ENCODE results near the gene TFDP1. TPM values are rescaled to one million over a fixed set of nuclear protein-coding genes. Genes with fewer than 3 reads are reported as not detected.
"Not testable (repeated sequence)": the region's sequence is repeated elsewhere in the genome, so short reads cannot be mapped to it uniquely, and the experiment has no call there.

Gene TFDP1
- polyA plus RNA-seq, 4 donors: 24.3 to 64.9 (median 51.2) TPM

GRCh38 chr13:113592571-113592970, 8.0 kb downstream of the TFDP1 start:
- Histone ChIP-seq H3K27ac (ENCODE audit: low read depth in 1 of 3, low read length in 2 of 3) (no peak overlapping the region), H3K4me3 (ENCODE audit: low read depth in 1 of 3, low read length in 3 of 3) (no peak overlapping the region), H3K9me3 (ENCODE audit: control insufficient read depth in 2 of 2, insufficient read depth in 1 of 2, low read depth in 1 of 2, low read length in 1 of 2) (peaks cover 0 to 17% of the 10 kb centered on the region in 2 donors), H3K36me3 (ENCODE audit: control insufficient read depth in 3 of 3, insufficient read depth in 2 of 3, low read depth in 1 of 3, low read length in 3 of 3) (peaks cover 2 to 63% (median 6%) of the 10 kb centered on the region in 3 donors), H3K27me3 (ENCODE audit: control insufficient read depth in 3 of 3, insufficient read depth in 3 of 3, low read length in 3 of 3) (no peaks in the 10 kb centered on the region), H3K4me1 (ENCODE audit: control insufficient read depth in 3 of 3, insufficient read depth in 2 of 3, low read depth in 1 of 3, low read length in 2 of 3) (no peaks in the 10 kb centered on the region)
- FAIRE-seq (no peak), DNase-seq (no peak)
- WGBS, 3 donors: 94 to 95% (median 95%) methylated on average over 5 of the region's 5 CpGs

- peaks cover 2 to 63% (median 4%) of the 10 kb centered on the region in 3 donors for H3K36me3 ChIP-seq (ENCODE audit: control insufficient read depth in 3 of 3, insufficient read depth in 2 of 3, low read depth in 1 of 3, low read length in 3 of 3)
- not testable (repeated sequence) for H3K27ac ChIP-seq (ENCODE audit: low read depth in 1 of 3, low read length in 2 of 3); DNase-seq; H3K4me3 ChIP-seq (ENCODE audit: low read depth in 1 of 3, low read length in 3 of 3); FAIRE-seq; H3K27me3 ChIP-seq (ENCODE audit: control insufficient read depth in 3 of 3, insufficient read depth in 3 of 3, low read length in 3 of 3); H3K4me1 ChIP-seq (ENCODE audit: control insufficient read depth in 3 of 3, insufficient read depth in 2 of 3, low read depth in 1 of 3, low read length in 2 of 3)
- 74 to 93% (median 80%) methylated on average over 18 to 21 of the region's 21 CpGs for WGBS, 3 donors
- H3K9me3 ChIP-seq (ENCODE audit: control insufficient read depth in 2 of 2, insufficient read depth in 1 of 2, low read depth in 1 of 2, low read length in 1 of 2): peaks cover 0 to 30% of the 10 kb centered on the region in 2 donors
Measured at GRCh38 chr13:113594066-113594821, 9.7 kb downstream of the TFDP1 start.

GRCh38 chr13:113595131-113595530, 10.6 kb downstream of the TFDP1 start:
- H3K4me1 ChIP-seq (ENCODE audit: control insufficient read depth in 3 of 3, insufficient read depth in 2 of 3, low read depth in 1 of 3, low read length in 2 of 3): no peaks in the 10 kb centered on the region
- H3K27ac ChIP-seq (ENCODE audit: low read depth in 1 of 3, low read length in 2 of 3): no peak overlapping the region
- no peak for DNase-seq
- FAIRE-seq: no peak
- 92 to 95% (median 94%) methylated on average over 8 of the region's 8 CpGs for WGBS, 3 donors
- H3K9me3 ChIP-seq (ENCODE audit: control insufficient read depth in 2 of 2, insufficient read depth in 1 of 2, low read depth in 1 of 2, low read length in 1 of 2): peaks cover 0 to 39% of the 10 kb centered on the region in 2 donors
- H3K27me3 ChIP-seq (ENCODE audit: control insufficient read depth in 3 of 3, insufficient read depth in 3 of 3, low read length in 3 of 3): no peaks in the 10 kb centered on the region
- H3K36me3 ChIP-seq (ENCODE audit: control insufficient read depth in 3 of 3, insufficient read depth in 2 of 3, low read depth in 1 of 3, low read length in 3 of 3): peaks cover 2 to 63% (median 2%) of the 10 kb centered on the region in 3 donors
- no peak overlapping the region for H3K4me3 ChIP-seq (ENCODE audit: low read depth in 1 of 3, low read length in 3 of 3)

GRCh38 chr13:113596321-113597200, 12.0 kb downstream of the TFDP1 start:
- peaks cover 0 to 46% of the 10 kb centered on the region in 2 donors for H3K9me3 ChIP-seq (ENCODE audit: control insufficient read depth in 2 of 2, insufficient read depth in 1 of 2, low read depth in 1 of 2, low read length in 1 of 2)
- no peak for FAIRE-seq
- H3K36me3 ChIP-seq (ENCODE audit: control insufficient read depth in 3 of 3, insufficient read depth in 2 of 3, low read depth in 1 of 3, low read length in 3 of 3): peaks cover 0 to 73% (median 2%) of the 10 kb centered on the region in 3 donors

DNA sequence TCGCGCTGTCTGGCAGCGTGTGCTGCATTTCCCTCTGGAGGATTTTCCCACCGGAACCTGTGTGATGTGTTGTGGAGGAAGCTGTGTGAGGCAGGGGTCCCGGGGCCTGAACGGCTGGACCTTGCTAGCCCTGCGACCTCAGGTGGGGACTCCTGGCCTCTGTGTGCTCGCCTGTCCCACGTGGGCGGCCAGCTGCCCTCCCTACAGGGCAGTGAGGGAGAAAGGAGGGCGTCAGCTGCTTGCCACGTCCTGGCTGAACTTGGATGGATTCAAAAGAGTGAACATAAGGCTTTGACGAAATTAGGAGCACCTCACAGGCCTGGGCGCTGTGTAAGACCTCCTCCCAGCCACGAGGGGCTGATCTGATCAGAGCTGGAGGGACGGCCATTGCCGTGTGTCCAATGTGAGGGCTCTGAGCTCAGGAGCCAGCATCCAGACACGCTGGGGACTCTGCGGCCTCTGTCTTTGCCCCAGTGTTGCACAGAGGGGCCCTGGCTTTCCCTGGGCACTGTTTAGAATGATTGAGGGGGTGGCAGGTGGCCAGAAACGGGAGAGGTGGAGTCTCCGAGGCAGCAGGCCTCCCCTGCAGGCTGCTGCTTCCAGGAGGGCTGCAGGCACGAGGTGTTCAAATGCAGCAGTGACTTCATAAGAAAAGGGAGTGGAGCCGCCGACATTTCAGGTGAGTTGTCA, 13.0 kb downstream of the TFDP1 start:
- Histone ChIP-seq H3K4me3 (ENCODE audit: low read depth in 1 of 3, low read length in 3 of 3) (no peak overlapping the region), H3K9me3 (ENCODE audit: control insufficient read depth in 2 of 2, insufficient read depth in 1 of 2, low read depth in 1 of 2, low read length in 1 of 2) (peaks cover 0 to 43% of the 10 kb centered on the region in 2 donors), H3K27ac (ENCODE audit: low read depth in 1 of 3, low read length in 2 of 3) (no peak overlapping the region), H3K4me1 (ENCODE audit: control insufficient read depth in 3 of 3, insufficient read depth in 2 of 3, low read depth in 1 of 3, low read length in 2 of 3) (no peaks in the 10 kb centered on the region), H3K36me3 (ENCODE audit: control insufficient read depth in 3 of 3, insufficient read depth in 2 of 3, low read depth in 1 of 3, low read length in 3 of 3) (peaks cover 0 to 73% (median 2%) of the 10 kb centered on the region in 3 donors), H3K27me3 (ENCODE audit: control insufficient read depth in 3 of 3, insufficient read depth in 3 of 3, low read length in 3 of 3) (no peaks in the 10 kb centered on the region)
- no peak for FAIRE-seq
- DNase-seq: no peak
- WGBS, 3 donors: 94 to 96% (median 95%) methylated on average over 24 of the region's 24 CpGs

More at GRCh38 chr13:113596321-113597200, 12.0 kb downstream of the TFDP1 start:
- WGBS, 3 donors: 93 to 97% (median 96%) methylated on average over 27 of the region's 27 CpGs
- no peaks in the 10 kb centered on the region for H3K27me3 ChIP-seq (ENCODE audit: control insufficient read depth in 3 of 3, insufficient read depth in 3 of 3, low read length in 3 of 3)
- H3K27ac ChIP-seq (ENCODE audit: low read depth in 1 of 3, low read length in 2 of 3): no peak overlapping the region
- no peak overlapping the region for H3K4me3 ChIP-seq (ENCODE audit: low read depth in 1 of 3, low read length in 3 of 3)
- H3K4me1 ChIP-seq (ENCODE audit: control insufficient read depth in 3 of 3, insufficient read depth in 2 of 3, low read depth in 1 of 3, low read length in 2 of 3): no peaks in the 10 kb centered on the region
- no peak for DNase-seq

- Histone ChIP-seq H3K4me3 (ENCODE audit: low read depth in 1 of 3, low read length in 3 of 3) (no peak overlapping the region), H3K36me3 (ENCODE audit: control insufficient read depth in 3 of 3, insufficient read depth in 2 of 3, low read depth in 1 of 3, low read length in 3 of 3) (peaks cover 0 to 73% (median 2%) of the 10 kb centered on the region in 3 donors), H3K27ac (ENCODE audit: low read depth in 1 of 3, low read length in 2 of 3) (no peak overlapping the region), H3K27me3 (ENCODE audit: control insufficient read depth in 3 of 3, insufficient read depth in 3 of 3, low read length in 3 of 3) (no peaks in the 10 kb centered on the region), H3K4me1 (ENCODE audit: control insufficient read depth in 3 of 3, insufficient read depth in 2 of 3, low read depth in 1 of 3, low read length in 2 of 3) (no peaks in the 10 kb centered on the region), H3K9me3 (ENCODE audit: control insufficient read depth in 2 of 2, insufficient read depth in 1 of 2, low read depth in 1 of 2, low read length in 1 of 2) (peaks cover 0 to 40% of the 10 kb centered on the region in 2 donors)
- DNase-seq (no peak), FAIRE-seq (no peak)
- 83 to 96% (median 93%) methylated on average over 5 of the region's 5 CpGs for WGBS, 3 donors
Measured at GRCh38 chr13:113598081-113598410, 13.5 kb downstream of the TFDP1 start.

- Histone ChIP-seq H3K4me3 (ENCODE audit: low read depth in 1 of 3, low read length in 3 of 3) (no peak overlapping the region), H3K27ac (ENCODE audit: low read depth in 1 of 3, low read length in 2 of 3) (no peak overlapping the region), H3K4me1 (ENCODE audit: control insufficient read depth in 3 of 3, insufficient read depth in 2 of 3, low read depth in 1 of 3, low read length in 2 of 3) (no peaks in the 10 kb centered on the region), H3K36me3 (ENCODE audit: control insufficient read depth in 3 of 3, insufficient read depth in 2 of 3, low read depth in 1 of 3, low read length in 3 of 3) (peaks cover 0 to 75% (median 2%) of the 10 kb centered on the region in 3 donors), H3K27me3 (ENCODE audit: control insufficient read depth in 3 of 3, insufficient read depth in 3 of 3, low read length in 3 of 3) (no peaks in the 10 kb centered on the region), H3K9me3 (ENCODE audit: control insufficient read depth in 2 of 2, insufficient read depth in 1 of 2, low read depth in 1 of 2, low read length in 1 of 2) (peaks cover 0 to 40% of the 10 kb centered on the region in 2 donors)
- 96 to 99% (median 98%) methylated on average over 13 of the region's 13 CpGs for WGBS, 3 donors
- DNase-seq (no peak), FAIRE-seq (no peak)
Measured at GRCh38 chr13:113598481-113598880, 13.9 kb downstream of the TFDP1 start.

GRCh38 chr13:113599391-113599790, 14.8 kb downstream of the TFDP1 start:
- no peak overlapping the region for H3K27ac ChIP-seq (ENCODE audit: low read depth in 1 of 3, low read length in 2 of 3)
- no peak for FAIRE-seq
- no peaks in the 10 kb centered on the region for H3K4me1 ChIP-seq (ENCODE audit: control insufficient read depth in 3 of 3, insufficient read depth in 2 of 3, low read depth in 1 of 3, low read length in 2 of 3)
- H3K27me3 ChIP-seq (ENCODE audit: control insufficient read depth in 3 of 3, insufficient read depth in 3 of 3, low read length in 3 of 3): no peaks in the 10 kb centered on the region
- H3K9me3 ChIP-seq (ENCODE audit: control insufficient read depth in 2 of 2, insufficient read depth in 1 of 2, low read depth in 1 of 2, low read length in 1 of 2): peaks cover 0 to 39% of the 10 kb centered on the region in 2 donors
- peaks cover 0 to 74% (median 2%) of the 10 kb centered on the region in 3 donors for H3K36me3 ChIP-seq (ENCODE audit: control insufficient read depth in 3 of 3, insufficient read depth in 2 of 3, low read depth in 1 of 3, low read length in 3 of 3)
- DNase-seq: no peak
- 94 to 99% (median 98%) methylated on average over 12 of the region's 12 CpGs for WGBS, 3 donors
- no peak overlapping the region for H3K4me3 ChIP-seq (ENCODE audit: low read depth in 1 of 3, low read length in 3 of 3)
